ENCODE data around the gene RGSL1. TPM values are rescaled to one million over a fixed set of nuclear protein-coding genes. Genes with fewer than 3 reads are reported as not detected.

The RGSL1 gene
- polyA plus RNA-seq (2012; ENCODE audit: insufficient read length, low read depth): not detected

- TF ChIP-seq FOXP2 (optimal IDR thresholded peaks at IDR 0.05; ENCODE audit: borderline replicate concordance, extremely low read depth, extremely low read length, insufficient read depth) (no peak), SIN3A (IDR thresholded peaks at IDR 0.05; ENCODE audit: borderline replicate concordance, insufficient read depth, low read length) (no peak), POLR2AphosphoS5 (IDR thresholded peaks at IDR 0.05; ENCODE audit: low read depth, low read length) (no peak), REST (IDR thresholded peaks at IDR 0.05; ENCODE audit: insufficient read depth in 1 of 2, low read depth in 2 of 2, low read length in 2 of 2) (no peak), TAF1 (IDR thresholded peaks at IDR 0.05; ENCODE audit: borderline replicate concordance, insufficient read depth, low read length) (no peak)
These were observed at the start of gene RGSL1 for GRCh38 chr1:182450087-182450486. TSS of gene RGSL1 (plus strand) at chr1:182450146. CDS start at chr1:182450166, 20 bp downstream.

GRCh38 chr1:182400567-182400966, 49.4 kb upstream of the RGSL1 start, which contains the start of gene TEDDM1:
TSS of gene TEDDM1 (minus strand) at chr1:182400667. CDS start at chr1:182400485, 182 bp downstream.
- no peak for TF ChIP-seq TAF1 (IDR thresholded peaks at IDR 0.05; ENCODE audit: borderline replicate concordance, insufficient read depth, low read length)
- no peak for TF ChIP-seq REST (IDR thresholded peaks at IDR 0.05; ENCODE audit: insufficient read depth in 1 of 2, low read depth in 2 of 2, low read length in 2 of 2)
- no peak for TF ChIP-seq FOXP2 (optimal IDR thresholded peaks at IDR 0.05; ENCODE audit: borderline replicate concordance, extremely low read depth, extremely low read length, insufficient read depth)
- no peak for TF ChIP-seq POLR2AphosphoS5 (IDR thresholded peaks at IDR 0.05; ENCODE audit: low read depth, low read length)
- TF ChIP-seq SIN3A (IDR thresholded peaks at IDR 0.05; ENCODE audit: borderline replicate concordance, insufficient read depth, low read length): no peak

GRCh38 chr1:182404781-182405180, 45.2 kb upstream of the RGSL1 start:
- TF ChIP-seq POLR2AphosphoS5 (IDR thresholded peaks at IDR 0.05; ENCODE audit: low read depth, low read length) (no peak), TAF1 (IDR thresholded peaks at IDR 0.05; ENCODE audit: borderline replicate concordance, insufficient read depth, low read length) (no peak), FOXP2 (optimal IDR thresholded peaks at IDR 0.05; ENCODE audit: borderline replicate concordance, extremely low read depth, extremely low read length, insufficient read depth) (no peak), REST (IDR thresholded peaks at IDR 0.05; ENCODE audit: insufficient read depth in 1 of 2, low read depth in 2 of 2, low read length in 2 of 2) (no peak), SIN3A (IDR thresholded peaks at IDR 0.05; ENCODE audit: borderline replicate concordance, insufficient read depth, low read length) (no peak)

- TF ChIP-seq TAF1 (IDR thresholded peaks at IDR 0.05; ENCODE audit: borderline replicate concordance, insufficient read depth, low read length): no peak
- no peak for TF ChIP-seq SIN3A (IDR thresholded peaks at IDR 0.05; ENCODE audit: borderline replicate concordance, insufficient read depth, low read length)
- TF ChIP-seq REST (IDR thresholded peaks at IDR 0.05; ENCODE audit: insufficient read depth in 1 of 2, low read depth in 2 of 2, low read length in 2 of 2): no peak
- TF ChIP-seq FOXP2 (optimal IDR thresholded peaks at IDR 0.05; ENCODE audit: borderline replicate concordance, extremely low read depth, extremely low read length, insufficient read depth): no peak
- TF ChIP-seq POLR2AphosphoS5 (IDR thresholded peaks at IDR 0.05; ENCODE audit: low read depth, low read length): no peak
These were observed 44.4 kb upstream of the RGSL1 start for GRCh38 chr1:182405578-182405977.
